Large intestine (tissue), 3 donors: ENCODE results near the gene GOLGA5. TPM values are rescaled to one million over a fixed set of nuclear protein-coding genes. Genes with fewer than 3 reads are reported as not detected.
"Not testable (repeated sequence)": the region's sequence is repeated elsewhere in the genome, so short reads cannot be mapped to it uniquely, and the experiment has no call there.

ENCODE experiments used
- DNase-seq, 2 donors: peaks; one replicate each; pipeline versions ENCODE4 v3.0.0 to v3.0.0-alpha.2; 2013
- H3K27ac ChIP-seq: one replicate; pipeline ENCODE4 v1.5.1; 2013; ENCODE audit warnings: low read length
- H3K27me3 ChIP-seq: 2 replicates; pipeline ENCODE4 v1.6.1; 2013; ENCODE audit warnings: low read length; ENCODE audit not compliant: control insufficient read depth, insufficient read depth
- H3K36me3 ChIP-seq: 2 replicates; pipeline ENCODE4 v1.6.1; 2013; ENCODE audit warnings: low read length; ENCODE audit not compliant: control insufficient read depth, insufficient read depth
- H3K4me1 ChIP-seq: one replicate; pipeline ENCODE4 v1.6.1; 2013; ENCODE audit warnings: low read length; ENCODE audit not compliant: control insufficient read depth, insufficient read depth
- H3K4me3 ChIP-seq: one replicate; pipeline ENCODE4 v1.5.1; 2013; ENCODE audit warnings: low read length
- H3K9me3 ChIP-seq: one replicate; pipeline ENCODE4 v1.6.1; 2013; ENCODE audit warnings: mild to moderate bottlenecking, low read depth, low read length, moderate library complexity; ENCODE audit not compliant: control insufficient read depth
- WGBS: methylation state at CpG from one replicate; pipeline ENCODE4 v1.1.5; 2013; ENCODE audit warnings: low lambda C conversion rate; ENCODE audit not compliant: insufficient coverage; 5-methylcytosine and 5-hydroxymethylcytosine counted together
- polyA plus RNA-seq: library from polyadenylated mRNA; unstranded; fragments of 120-200 nt; gene quantifications from one replicate; pipeline ENCODE4 v1.2.1, GENCODE V29; 2013

GOLGA5 gene
- polyA plus RNA-seq, 1 donor = 37.5 TPM

DNA sequence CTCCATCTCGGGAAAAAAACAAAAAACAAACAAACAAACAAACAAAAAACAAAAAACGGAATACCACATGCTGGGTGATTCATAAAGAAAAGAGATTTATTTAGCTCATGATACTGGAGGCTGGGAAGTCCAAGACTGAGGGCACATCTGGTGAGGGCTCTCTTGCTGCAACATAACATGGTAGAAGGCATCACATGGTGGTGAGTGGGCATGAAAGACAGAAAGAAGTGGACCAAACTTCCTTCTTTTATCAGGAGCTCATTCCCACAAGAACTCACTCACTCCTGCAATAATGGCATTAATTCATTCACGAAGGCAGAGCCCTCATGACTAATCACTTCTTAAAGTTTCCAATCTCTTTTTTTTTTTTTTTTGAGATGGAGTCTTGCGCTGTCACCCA lies 37.7 kb upstream of the GOLGA5 start:
- no peak for DNase-seq
- 86% methylated on average over 3 of the region's 4 CpGs for WGBS
- H3K4me3 ChIP-seq = no peak overlapping the region
- H3K36me3 ChIP-seq = no peaks in the 10 kb centered on the region
- no peaks in the 10 kb centered on the region for H3K27me3 ChIP-seq
- H3K27ac ChIP-seq = no peak overlapping the region
- no peaks in the 10 kb centered on the region for H3K9me3 ChIP-seq
- H3K4me1 ChIP-seq = no peaks in the 10 kb centered on the region

DNA sequence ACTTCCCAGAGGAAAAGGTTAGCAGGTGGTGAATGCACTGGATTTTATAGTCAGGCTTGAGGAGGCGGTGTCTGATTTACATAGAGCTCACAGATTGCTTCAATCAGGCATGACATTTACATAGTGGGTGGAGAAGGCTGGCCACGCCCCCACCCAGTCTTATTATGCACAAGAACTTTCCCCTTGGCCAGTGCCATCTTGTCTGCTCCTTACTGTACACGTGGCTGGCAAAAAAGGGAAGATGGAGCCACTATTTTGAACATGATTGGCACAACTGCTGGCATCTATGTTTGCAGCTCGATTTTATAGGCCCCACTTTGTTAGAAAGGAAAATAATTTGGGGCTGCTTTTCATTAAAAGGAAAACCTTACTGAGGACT lies 34.8 kb upstream of the GOLGA5 start:
- 100% methylated on average over 1 of the region's 4 CpGs for WGBS
- Histone ChIP-seq H3K27ac (no peak overlapping the region), H3K27me3 (no peaks in the 10 kb centered on the region), H3K4me1 (no peaks in the 10 kb centered on the region), H3K4me3 (no peak overlapping the region), H3K9me3 (no peaks in the 10 kb centered on the region), H3K36me3 (no peaks in the 10 kb centered on the region)
- no peak for DNase-seq

GRCh38 chr14:92759679-92760523 lies 34.2 kb upstream of the GOLGA5 start:
- DNase-seq = no peak
- no peak overlapping the region for H3K4me3 ChIP-seq
- H3K9me3 ChIP-seq = no peaks in the 10 kb centered on the region
- no peaks in the 10 kb centered on the region for H3K36me3 ChIP-seq
- no peak overlapping the region for H3K27ac ChIP-seq
- H3K27me3 ChIP-seq = no peaks in the 10 kb centered on the region
- 93% methylated on average over 6 of the region's 12 CpGs for WGBS
- no peaks in the 10 kb centered on the region for H3K4me1 ChIP-seq

DNA sequence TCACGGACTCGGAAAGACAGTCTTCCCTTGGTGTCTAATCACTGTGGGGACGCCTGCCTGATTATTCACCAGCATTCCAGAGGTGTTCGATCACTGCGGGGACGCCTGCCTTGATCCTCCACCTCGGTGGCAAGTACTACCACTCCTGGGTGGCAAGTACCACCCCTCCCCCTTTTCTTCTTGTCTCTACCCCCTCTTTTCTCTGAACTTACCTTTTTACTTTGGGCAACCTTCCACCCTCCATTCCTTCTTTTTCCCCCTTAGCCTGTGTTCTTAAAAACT lies 33.6 kb upstream of the GOLGA5 start:
- no peaks in the 10 kb centered on the region for H3K9me3 ChIP-seq
- no peaks in the 10 kb centered on the region for H3K27me3 ChIP-seq
- no peaks in the 10 kb centered on the region for H3K4me1 ChIP-seq
- no CpG with 5 or more reads among the region's 7 CpGs for WGBS
- no peak overlapping the region for H3K27ac ChIP-seq
- no peaks in the 10 kb centered on the region for H3K36me3 ChIP-seq
- no peak for DNase-seq
- H3K4me3 ChIP-seq = no peak overlapping the region

DNA sequence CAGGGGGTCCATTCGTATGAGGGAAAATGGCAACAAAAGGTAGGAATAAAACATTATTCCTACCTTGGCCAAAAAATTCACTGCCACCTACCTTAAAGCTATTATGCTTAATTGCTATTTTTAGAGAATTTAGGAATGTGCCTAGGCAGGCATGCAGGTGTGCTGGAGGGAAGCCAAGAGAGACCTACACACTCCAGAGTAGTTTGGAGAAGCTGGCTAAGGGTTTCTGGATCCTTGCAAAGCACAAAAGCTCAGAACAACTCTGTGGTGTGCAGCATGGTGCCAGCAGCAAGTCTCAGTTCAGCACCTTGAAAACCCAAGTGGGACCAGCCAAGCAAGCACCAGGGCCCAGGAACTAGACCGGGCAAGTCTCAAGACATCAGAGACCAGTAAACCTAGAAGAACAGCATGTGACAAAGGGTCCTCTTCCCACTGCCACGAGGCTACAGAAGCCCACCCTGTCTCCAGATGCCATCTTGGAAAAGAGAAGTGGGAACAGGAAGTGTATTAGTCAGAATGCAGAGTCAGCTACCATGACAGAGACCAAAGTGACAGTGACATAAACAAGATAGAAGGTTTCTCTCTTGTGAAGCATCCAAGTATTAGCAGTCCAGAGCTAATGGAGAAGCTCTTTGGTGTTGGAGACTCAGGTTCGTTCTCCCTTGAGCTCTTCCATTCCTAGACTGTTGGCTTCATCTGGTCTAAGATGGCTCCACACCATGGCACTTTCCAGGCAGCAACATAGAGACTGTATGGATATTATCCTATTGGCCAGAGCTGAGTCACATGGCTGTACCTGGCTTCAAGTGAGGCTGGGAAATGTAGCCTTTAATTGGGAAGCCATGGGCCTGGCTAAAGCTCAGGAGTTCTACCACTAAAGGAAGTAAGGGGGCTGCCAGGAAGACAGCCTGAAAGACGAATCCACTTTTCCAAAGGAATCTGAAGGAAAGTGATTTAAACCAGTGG lies 30.2 kb upstream of the GOLGA5 start:
- H3K4me1 ChIP-seq = peaks cover 10% of the 10 kb centered on the region
- not testable (repeated sequence) for H3K36me3 ChIP-seq, H3K4me3 ChIP-seq, H3K27ac ChIP-seq, DNase-seq, H3K9me3 ChIP-seq, H3K27me3 ChIP-seq
- no CpG with 5 or more reads among the region's 5 CpGs for WGBS

DNA sequence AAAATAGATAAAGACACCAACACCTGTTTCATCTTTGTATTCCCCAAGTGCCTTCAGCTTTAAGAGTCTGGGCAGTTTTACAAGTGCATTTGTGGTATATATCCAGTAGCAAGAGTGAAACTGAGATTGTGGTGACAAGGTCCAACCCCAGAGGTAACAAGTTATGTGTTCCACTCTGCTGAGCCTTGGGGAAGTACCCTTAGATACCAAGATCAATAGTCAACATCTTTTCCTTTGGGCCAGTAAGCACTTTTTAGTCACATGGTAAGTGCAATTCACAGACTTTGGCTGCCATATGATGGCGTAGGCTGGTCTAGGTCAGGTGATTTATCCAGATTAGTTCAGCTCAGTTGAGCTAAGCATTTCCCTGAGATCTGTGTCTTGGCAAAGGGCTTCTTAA lies 25.9 kb upstream of the GOLGA5 start:
- Histone ChIP-seq H3K27ac (peak overlapping the region; percentile 96), H3K4me1 (peaks cover 20% of the 10 kb centered on the region)
- H3K36me3 ChIP-seq, H3K9me3 ChIP-seq, H3K4me3 ChIP-seq, H3K27me3 ChIP-seq: not testable (repeated sequence)
- DNase-seq = peak; percentile 89 to 96
- no CpG with 5 or more reads among the region's 1 CpG for WGBS

GRCh38 chr14:92768795-92769194 lies 25.3 kb upstream of the GOLGA5 start:
- WGBS = no CpG with 5 or more reads among the region's 5 CpGs
- no peaks in the 10 kb centered on the region for H3K36me3 ChIP-seq

GRCh38 chr14:92770484-92770883 lies 23.6 kb upstream of the GOLGA5 start:
- Histone ChIP-seq H3K9me3 (no peaks in the 10 kb centered on the region), H3K27me3 (no peaks in the 10 kb centered on the region), H3K4me3 (no peak overlapping the region), H3K27ac (peak overlapping the region; percentile 60), H3K36me3 (no peaks in the 10 kb centered on the region), H3K4me1 (peaks cover 26% of the 10 kb centered on the region)
- no peak for DNase-seq
- no CpG with 5 or more reads among the region's 2 CpGs for WGBS

More at GRCh38 chr14:92768795-92769194, 25.3 kb upstream of the GOLGA5 start:
- Histone ChIP-seq H3K4me3 (no peak overlapping the region), H3K9me3 (no peaks in the 10 kb centered on the region), H3K27me3 (no peaks in the 10 kb centered on the region), H3K27ac (peak overlapping the region; percentile 87), H3K4me1 (peaks cover 20% of the 10 kb centered on the region)
- peak in 1 of 2 donors; percentile 48 for DNase-seq

GRCh38 chr14:92774572-92774971 lies 19.5 kb upstream of the GOLGA5 start:
- no peak for DNase-seq
- H3K27ac ChIP-seq = peak overlapping the region; percentile 88
- H3K36me3 ChIP-seq = no peaks in the 10 kb centered on the region
- no peak overlapping the region for H3K4me3 ChIP-seq
- WGBS = 100% methylated on average over 1 of the region's 8 CpGs
- H3K27me3 ChIP-seq = no peaks in the 10 kb centered on the region
- H3K4me1 ChIP-seq = peaks cover 17% of the 10 kb centered on the region
- H3K9me3 ChIP-seq = no peaks in the 10 kb centered on the region

GRCh38 chr14:92775292-92775691 lies 18.8 kb upstream of the GOLGA5 start:
- H3K27ac ChIP-seq = peak overlapping the region; percentile 96
- no CpG with 5 or more reads among the region's 2 CpGs for WGBS
- H3K4me3 ChIP-seq, H3K9me3 ChIP-seq, H3K36me3 ChIP-seq, H3K27me3 ChIP-seq: not testable (repeated sequence)
- peak; percentile 87 to 93 for DNase-seq
- peaks cover 17% of the 10 kb centered on the region for H3K4me1 ChIP-seq
